GM13977 (cell line): ENCODE measurements around the gene TECPR1.
A peak's percentile ranks its signal among the peaks of the same experiment; 100 is the strongest.

Source experiments
- DNase-seq: peaks from one replicate; pipeline ENCODE4 v3.0.0; 2012; ENCODE audit warnings: low spot score
- CTCF ChIP-seq: IDR thresholded peaks from 2 replicates; pipeline ENCODE4 v1.5.1; 2012; ENCODE audit warnings: mild to moderate bottlenecking, control low read depth; ENCODE audit not compliant: insufficient read depth; ENCODE audit errors: extremely low read depth, missing control alignments
- in situ Hi-C: fragments of 300-500 bp; cut with MboI; formaldehyde crosslinking; loops from one replicate; pipeline ENCODE4 v1.12.0; 2022; ENCODE audit warnings: low sequenced_read_pairs, low pct_unique_long_range_greater_than_20kb, mixed read lengths, inconsistent platforms; ENCODE audit not compliant: unreplicated experiment

Gene TECPR1

DNA sequence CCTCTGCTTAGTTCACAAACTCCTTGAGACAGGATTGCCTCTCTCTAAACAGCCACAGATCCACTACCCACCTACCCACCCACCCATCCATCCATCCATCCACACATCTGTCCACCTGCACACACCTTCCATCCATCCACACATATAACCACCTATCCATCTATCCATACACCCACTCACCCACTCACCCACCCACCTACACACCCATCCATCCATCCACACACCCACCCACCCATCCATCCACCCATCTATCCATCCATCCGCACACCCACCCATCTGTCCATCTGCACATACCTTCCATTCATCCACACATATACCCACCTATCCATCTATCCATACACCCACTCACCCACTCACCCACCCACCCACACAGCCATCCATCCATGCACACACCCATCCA is 9.7 kb downstream of the TECPR1 start:
- no peak for TF ChIP-seq CTCF
- in situ Hi-C loops, result no loop called here
- DNase-seq, result no peak

- DNase-seq, result no peak
- no peak for TF ChIP-seq CTCF
- in situ Hi-C loops, result no loop called here
Measured at GRCh38 chr7:98241674-98242241, 10.3 kb downstream of the TECPR1 start.

DNA sequence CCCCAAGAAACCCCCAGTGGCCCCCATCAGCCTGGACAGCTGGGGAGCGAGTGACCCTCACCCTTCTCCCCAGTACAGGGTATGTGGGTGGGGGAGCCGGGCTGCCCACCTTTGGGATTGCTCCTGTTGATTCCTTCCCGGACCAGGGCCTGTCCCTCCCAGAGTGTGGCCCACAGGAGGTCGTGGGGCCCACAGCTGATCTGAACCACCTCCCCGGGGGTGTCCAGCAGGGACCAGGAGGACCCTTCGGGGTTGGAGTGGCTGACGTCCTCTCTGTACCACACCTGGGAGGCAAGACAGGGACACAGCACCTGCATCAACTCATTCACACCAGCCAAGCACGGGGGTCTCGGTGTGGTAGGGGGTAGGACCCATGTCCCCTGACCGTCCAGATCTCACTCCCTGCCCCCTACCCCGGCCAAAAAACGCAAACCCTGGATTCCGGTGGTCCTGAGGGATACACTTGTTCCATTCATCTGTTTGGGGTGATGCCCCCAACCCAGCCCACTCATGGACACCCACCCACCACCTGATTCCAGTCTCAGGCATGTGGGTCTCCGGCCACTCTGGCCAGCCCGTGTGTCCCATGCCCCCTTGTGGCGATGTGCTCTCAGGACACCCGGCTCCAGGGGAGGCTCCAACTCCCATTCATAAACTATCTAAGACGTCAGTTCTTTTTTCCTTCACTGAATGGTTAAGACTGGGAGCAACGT is 10.9 kb downstream of the TECPR1 start:
- DNase-seq, result peak; percentile 74
- in situ Hi-C loops, result no loop called here
- peak; percentile 72 for TF ChIP-seq CTCF

GRCh38 chr7:98238976-98239375 is 13.1 kb downstream of the TECPR1 start:
- TF ChIP-seq CTCF, result no peak
- peak; percentile 4 for DNase-seq
- in situ Hi-C loops, result no loop called here

- in situ Hi-C loops, result no loop called here
- TF ChIP-seq CTCF, result no peak
- peak; percentile 7 for DNase-seq
Measured at GRCh38 chr7:98238076-98238475, 14.0 kb downstream of the TECPR1 start.

- no peak for DNase-seq
- TF ChIP-seq CTCF, result no peak
- in situ Hi-C loops, result no loop called here
Measured at GRCh38 chr7:98236355-98237185, 15.5 kb downstream of the TECPR1 start.
